ENCODE measurements around the gene C18orf63. TPM values are rescaled to one million over a fixed set of nuclear protein-coding genes. Genes with fewer than 3 reads are reported as not detected.

The C18orf63 gene
- total RNA-seq, 1 experiment from 2014 or later = not detected

DNA sequence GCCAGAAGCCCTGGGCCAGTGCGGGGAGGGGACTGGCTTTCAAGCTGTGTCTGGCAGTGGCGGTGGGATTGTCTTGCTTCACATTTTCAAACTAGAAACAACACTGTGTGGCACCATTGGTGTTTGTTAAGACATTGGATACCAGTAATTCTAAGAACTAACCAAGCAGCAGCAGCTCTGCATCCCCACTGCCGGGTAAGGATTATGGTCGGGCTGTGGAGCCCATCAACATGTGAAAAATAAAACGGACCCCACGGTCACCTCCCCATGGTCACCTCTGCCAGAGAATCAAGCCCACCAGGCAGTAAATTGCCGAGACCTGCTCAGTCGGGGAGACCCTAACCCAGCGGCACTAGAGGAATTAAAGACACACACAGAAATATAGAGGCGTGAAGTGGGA lies 65.3 kb downstream of the C18orf63 start:
- no peak overlapping the region for H3K27ac Mint-ChIP-seq
- ChIA-PET CTCF (no interaction called here), POLR2A (no interaction called here)
- H3K36me3 Mint-ChIP-seq = peaks cover 34% of the 10 kb centered on the region
- no peak overlapping the region for H3K4me3 Mint-ChIP-seq
- DNase-seq (ENCODE audit: low spot score) (no peak), ATAC-seq (no peak)
- peaks cover 26% of the 10 kb centered on the region for H3K4me1 Mint-ChIP-seq
- H3K27me3 Mint-ChIP-seq (ENCODE audit: low read depth) = peaks cover 9% of the 10 kb centered on the region
- peaks cover 35% of the 10 kb centered on the region for H3K9me3 Mint-ChIP-seq
- TF ChIP-seq ZMAT4 (CRISPR knock-in tag; IDR thresholded peaks at IDR 0.05) (no peak), TP53 (CRISPR knock-in tag; IDR thresholded peaks at IDR 0.05) (no peak), IRF1 (CRISPR knock-in tag; IDR thresholded peaks at IDR 0.05) (no peak), GRHL2 (CRISPR knock-in tag; IDR thresholded peaks at IDR 0.05; ENCODE audit: insufficient replicate concordance, severe bottlenecking) (no peak), USF2 (CRISPR knock-in tag; IDR thresholded peaks at IDR 0.05) (no peak), SMAD4 (CRISPR knock-in tag; IDR thresholded peaks at IDR 0.05) (no peak), JAZF1 (CRISPR knock-in tag; IDR thresholded peaks at IDR 0.05) (no peak), ESRRA (CRISPR knock-in tag; IDR thresholded peaks at IDR 0.05; ENCODE audit: borderline replicate concordance) (no peak), MXD4 (CRISPR knock-in tag; IDR thresholded peaks at IDR 0.05; ENCODE audit: borderline replicate concordance) (no peak), MLX (CRISPR knock-in tag; IDR thresholded peaks at IDR 0.05) (no peak), ZNF121 (CRISPR knock-in tag; IDR thresholded peaks at IDR 0.05) (no peak), PRDM15 (CRISPR knock-in tag; IDR thresholded peaks at IDR 0.05) (no peak), ZNF263 (CRISPR knock-in tag; IDR thresholded peaks at IDR 0.05; ENCODE audit: low read depth) (no peak)
- TF ChIP-seq, protein P1, sequence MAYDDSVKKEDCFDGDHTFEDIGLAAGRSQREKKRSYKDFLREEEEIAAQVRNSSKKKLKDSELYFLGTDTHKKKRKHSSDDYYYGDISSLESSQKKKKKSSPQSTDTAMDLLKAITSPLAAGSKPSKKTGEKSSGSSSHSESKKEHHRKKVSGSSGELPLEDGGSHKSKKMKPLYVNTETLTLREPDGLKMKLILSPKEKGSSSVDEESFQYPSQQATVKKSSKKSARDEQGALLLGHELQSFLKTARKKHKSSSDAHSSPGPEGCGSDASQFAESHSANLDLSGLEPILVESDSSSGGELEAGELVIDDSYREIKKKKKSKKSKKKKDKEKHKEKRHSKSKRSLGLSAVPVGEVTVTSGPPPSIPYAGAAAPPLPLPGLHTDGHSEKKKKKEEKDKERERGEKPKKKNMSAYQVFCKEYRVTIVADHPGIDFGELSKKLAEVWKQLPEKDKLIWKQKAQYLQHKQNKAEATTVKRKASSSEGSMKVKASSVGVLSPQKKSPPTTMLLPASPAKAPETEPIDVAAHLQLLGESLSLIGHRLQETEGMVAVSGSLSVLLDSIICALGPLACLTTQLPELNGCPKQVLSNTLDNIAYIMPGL (CRISPR knock-in tag; IDR thresholded peaks at IDR 0.05) = no peak
- TF ChIP-seq, protein P2, sequence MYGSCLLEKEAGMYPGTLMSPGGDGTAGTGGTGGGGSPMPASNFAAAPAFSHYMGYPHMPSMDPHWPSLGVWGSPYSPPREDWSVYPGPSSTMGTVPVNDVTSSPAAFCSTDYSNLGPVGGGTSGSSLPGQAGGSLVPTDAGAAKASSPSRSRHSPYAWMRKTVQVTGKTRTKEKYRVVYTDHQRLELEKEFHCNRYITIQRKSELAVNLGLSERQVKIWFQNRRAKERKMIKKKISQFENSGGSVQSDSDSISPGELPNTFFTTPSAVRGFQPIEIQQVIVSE (CRISPR knock-in tag; IDR thresholded peaks at IDR 0.05; ENCODE audit: borderline replicate concordance) = no peak

DNA sequence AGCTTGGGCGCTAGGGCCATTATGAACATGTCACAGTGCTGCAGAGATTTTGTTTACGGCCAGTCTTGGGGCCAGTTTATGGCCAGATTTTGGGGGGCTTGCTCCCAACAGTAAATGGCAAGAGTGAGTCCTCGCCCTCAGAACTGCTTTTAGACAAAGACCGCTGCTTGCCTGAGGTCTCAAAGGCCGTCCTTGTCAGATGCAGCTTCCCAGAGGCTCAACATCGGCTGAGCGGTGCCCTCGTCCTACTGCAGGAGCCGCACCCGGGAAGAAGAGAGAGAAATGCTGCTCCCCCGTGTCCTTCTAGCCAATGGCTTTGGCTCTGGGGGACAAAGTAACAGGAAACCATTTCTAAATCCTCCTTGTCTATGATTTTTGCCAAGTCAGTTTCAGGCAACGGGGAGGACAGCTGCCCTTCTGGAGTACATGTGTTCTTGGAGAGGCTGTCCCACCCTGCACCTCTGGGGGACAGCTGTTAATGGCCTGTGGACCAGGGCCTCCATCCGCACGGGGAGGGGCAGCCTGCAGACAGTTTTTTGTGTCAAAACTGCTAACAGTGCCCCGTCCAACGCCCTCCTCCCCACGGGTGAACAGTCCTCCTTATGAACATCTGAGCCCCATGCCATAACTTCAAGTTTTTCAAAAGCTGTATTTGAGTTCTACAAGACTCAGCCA lies 66.1 kb downstream of the C18orf63 start:
- DNase-seq (ENCODE audit: low spot score) (no peak), ATAC-seq (no peak)
- H3K4me1 Mint-ChIP-seq = peaks cover 24% of the 10 kb centered on the region
- no peak overlapping the region for H3K4me3 Mint-ChIP-seq
- H3K27ac Mint-ChIP-seq = no peak overlapping the region
- ChIA-PET POLR2A (no interaction called here), CTCF (no interaction called here)
- H3K9me3 Mint-ChIP-seq = peaks cover 35% of the 10 kb centered on the region
- H3K27me3 Mint-ChIP-seq (ENCODE audit: low read depth) = peaks cover 9% of the 10 kb centered on the region
- no peak for TF ChIP-seq GRHL2 (CRISPR knock-in tag; IDR thresholded peaks at IDR 0.05; ENCODE audit: insufficient replicate concordance, severe bottlenecking)
- no peak for TF ChIP-seq SOX15 (CRISPR knock-in tag; IDR thresholded peaks at IDR 0.05)
- no peak for TF ChIP-seq ESRRA (CRISPR knock-in tag; IDR thresholded peaks at IDR 0.05; ENCODE audit: borderline replicate concordance)
- TF ChIP-seq E2F1 (CRISPR knock-in tag; IDR thresholded peaks at IDR 0.05) = no peak
- TF ChIP-seq NFYB (CRISPR knock-in tag; conservative IDR thresholded peaks at IDR 0.05; ENCODE audit: low read depth) = no peak
- no peak for TF ChIP-seq TEAD4 (CRISPR knock-in tag; IDR thresholded peaks at IDR 0.05)
- TF ChIP-seq, protein P3, sequence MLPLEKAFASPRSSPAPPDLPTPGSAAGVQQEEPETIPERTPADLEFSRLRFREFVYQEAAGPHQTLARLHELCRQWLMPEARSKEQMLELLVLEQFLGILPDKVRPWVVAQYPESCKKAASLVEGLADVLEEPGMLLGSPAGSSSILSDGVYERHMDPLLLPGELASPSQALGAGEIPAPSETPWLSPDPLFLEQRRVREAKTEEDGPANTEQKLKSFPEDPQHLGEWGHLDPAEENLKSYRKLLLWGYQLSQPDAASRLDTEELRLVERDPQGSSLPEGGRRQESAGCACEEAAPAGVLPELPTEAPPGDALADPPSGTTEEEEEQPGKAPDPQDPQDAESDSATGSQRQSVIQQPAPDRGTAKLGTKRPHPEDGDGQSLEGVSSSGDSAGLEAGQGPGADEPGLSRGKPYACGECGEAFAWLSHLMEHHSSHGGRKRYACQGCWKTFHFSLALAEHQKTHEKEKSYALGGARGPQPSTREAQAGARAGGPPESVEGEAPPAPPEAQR (CRISPR knock-in tag; IDR thresholded peaks at IDR 0.05) = no peak
- peaks cover 34% of the 10 kb centered on the region for H3K36me3 Mint-ChIP-seq
